Measurements from ENCODE around the gene SLC39A9.
"Not testable (repeated sequence)": the region's sequence is repeated elsewhere in the genome, so short reads cannot be mapped to it uniquely, and the experiment has no call there.

SLC39A9 gene

DNA sequence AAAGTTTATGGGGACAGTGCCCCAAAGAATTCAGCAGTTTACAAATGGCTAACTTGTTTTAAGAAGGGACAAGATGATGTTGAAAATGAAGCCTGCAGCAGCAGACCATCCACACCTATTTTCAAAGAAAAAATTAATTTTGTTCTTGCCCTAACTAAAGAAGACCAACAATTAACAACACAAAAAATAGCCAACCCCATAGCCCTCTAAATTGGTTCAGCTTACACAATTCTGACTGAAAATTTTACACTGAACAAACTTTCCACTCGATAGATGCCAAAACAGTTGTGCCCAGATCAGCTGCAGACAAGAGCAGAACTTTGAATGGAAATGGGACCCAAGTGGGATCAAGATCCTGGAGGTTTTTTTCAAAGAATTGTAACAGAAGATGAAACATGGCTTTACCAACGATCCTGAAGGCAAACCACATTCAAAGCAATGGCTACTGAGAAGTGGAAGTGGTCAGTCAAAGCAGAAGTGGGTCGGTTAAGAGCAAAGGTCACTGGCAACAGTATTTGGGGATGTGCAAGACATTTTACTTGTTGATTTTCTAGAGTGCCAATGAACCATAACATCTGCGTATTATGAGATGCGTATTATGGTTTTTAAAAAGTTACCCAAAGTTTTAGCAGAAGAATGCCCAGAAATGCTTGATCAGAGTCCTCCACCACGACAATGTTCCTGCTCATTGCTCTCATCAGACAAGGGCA, 30.0 kb downstream of the SLC39A9 start:
- DNase-seq = no peak

GRCh38 chr14:69429643-69430042, 31.2 kb downstream of the SLC39A9 start:
- DNase-seq = no peak

DNA sequence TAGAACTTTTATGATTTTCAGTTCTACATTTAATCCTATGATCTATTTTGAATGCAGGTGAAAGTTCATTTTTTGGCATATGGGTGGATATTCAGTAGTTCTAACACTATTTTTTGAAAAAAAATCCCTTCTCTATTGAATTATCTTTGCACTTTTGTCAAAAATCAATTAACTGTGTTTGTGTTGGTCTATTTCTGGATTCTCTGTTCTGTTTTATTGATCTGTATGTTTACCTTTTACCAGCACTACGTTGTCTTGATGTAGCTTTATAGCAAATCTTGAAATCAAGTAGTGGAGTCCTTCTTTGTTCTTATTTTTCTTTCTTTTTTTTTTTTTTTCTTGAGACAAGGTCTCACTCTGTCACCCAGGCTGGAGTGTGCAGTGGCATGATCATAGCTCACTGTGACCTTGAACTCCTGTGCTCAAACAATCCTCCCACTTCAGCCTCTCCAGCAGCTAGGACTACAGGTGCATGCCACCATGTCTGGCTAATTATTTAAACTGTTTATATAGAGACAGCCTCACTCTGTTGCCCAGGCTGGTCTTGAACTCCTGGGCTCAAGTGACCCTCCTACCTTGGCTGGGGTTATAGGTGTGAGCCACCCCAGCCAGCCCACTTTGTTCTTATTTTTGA, 31.9 kb downstream of the SLC39A9 start:
- no peak for DNase-seq

- DNase-seq = no peak
These were observed 33.9 kb downstream of the SLC39A9 start for GRCh38 chr14:69432364-69432763.

DNA sequence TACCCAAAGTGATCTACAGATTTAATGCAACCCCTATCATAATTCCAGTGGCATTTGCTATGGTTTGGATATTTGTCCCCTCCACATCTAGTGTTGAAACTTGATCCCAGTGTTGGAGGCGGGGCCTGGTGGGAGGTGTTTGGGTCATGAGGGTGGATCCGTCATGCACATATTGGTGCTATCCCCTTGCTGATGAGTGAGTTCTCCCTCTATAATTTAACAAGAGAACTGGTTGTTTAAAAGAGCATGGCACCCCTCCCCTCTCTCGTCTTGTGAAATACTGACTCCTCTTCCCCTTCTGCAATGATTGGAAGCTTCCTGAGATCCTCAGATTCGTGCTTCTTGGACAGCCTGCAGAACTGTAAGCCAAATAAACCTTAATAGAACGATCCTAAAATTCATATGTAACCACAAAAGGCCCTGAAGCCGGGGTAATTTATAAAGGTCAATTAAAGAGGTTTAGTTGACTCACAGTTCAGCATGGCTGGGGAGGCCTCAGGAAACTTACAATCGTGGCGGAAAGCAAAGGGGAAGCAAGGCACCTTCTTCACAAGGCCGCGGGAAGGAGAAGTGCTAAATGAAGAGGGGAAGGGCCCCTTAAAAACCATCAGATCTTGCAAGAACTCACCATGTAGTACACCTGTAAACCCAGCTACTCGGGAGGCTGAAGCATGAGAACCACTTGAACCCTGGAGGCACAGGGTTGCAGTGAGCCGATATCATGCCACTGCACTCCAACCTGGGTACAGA, 41.2 kb downstream of the SLC39A9 start:
- DNase-seq = no peak

DNA sequence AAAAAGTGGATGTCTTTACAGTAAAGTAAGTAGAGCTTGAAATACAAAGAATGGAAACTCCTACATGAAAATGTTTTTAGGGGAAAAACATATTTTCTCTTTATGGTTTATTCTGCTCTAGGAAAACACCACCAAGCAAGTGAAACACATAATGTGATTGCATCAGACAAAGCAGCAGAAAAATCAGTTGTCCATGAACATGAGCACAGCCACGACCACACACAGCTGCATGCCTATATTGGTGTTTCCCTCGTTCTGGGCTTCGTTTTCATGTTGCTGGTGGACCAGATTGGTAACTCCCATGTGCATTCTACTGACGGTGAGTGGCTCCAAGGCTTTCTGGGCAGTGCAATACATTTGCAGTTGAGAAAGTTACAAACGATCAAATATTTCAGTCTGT, 43.5 kb downstream of the SLC39A9 start:
- no peak for DNase-seq

- DNase-seq = no peak
These were observed 44.9 kb downstream of the SLC39A9 start for GRCh38 chr14:69443296-69443805.

GRCh38 chr14:69449216-69449615, 50.7 kb downstream of the SLC39A9 start:
- DNase-seq = no peak

GRCh38 chr14:69451941-69452340, 53.4 kb downstream of the SLC39A9 start:
- DNase-seq = no peak

- no peak for DNase-seq
These were observed 59.9 kb downstream of the SLC39A9 start for GRCh38 chr14:69458350-69458749.

- no peak for DNase-seq
These were observed 60.6 kb downstream of the SLC39A9 start for GRCh38 chr14:69459122-69459521.

DNA sequence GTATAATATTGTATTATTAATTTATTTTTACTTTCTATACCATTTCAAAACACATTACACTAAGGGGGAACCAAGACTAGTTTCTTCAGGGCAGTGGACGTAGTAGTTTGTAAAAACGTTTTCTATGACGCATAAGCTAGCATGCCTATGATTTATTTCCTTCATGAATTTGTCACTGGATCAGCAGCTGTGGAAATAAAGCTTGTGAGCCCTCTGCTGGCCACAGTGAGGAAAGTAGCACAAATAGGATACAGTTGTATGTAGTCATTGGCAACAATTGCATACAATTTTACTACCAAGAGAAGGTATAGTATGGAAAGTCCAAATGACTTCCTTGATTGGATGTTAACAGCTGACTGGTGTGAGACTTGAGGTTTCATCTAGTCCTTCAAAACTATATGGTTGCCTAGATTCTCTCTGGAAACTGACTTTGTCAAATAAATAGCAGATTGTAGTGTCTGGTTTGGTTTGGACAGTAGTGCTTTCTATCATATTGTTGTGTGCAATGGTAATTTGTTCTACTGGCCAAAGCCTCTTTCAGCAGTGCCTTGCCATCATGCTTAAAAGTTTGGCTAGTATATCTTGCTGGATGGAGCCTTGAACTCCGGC, 61.7 kb downstream of the SLC39A9 start:
- DNase-seq = peak; percentile 67

GRCh38 chr14:69464379-69464778, 65.9 kb downstream of the SLC39A9 start:
- no peak for DNase-seq

GRCh38 chr14:69464829-69465228, 66.3 kb downstream of the SLC39A9 start:
- no peak for DNase-seq

GRCh38 chr14:69468949-69469348, 70.5 kb downstream of the SLC39A9 start:
- DNase-seq = no peak

- DNase-seq = no peak
These were observed 72.9 kb downstream of the SLC39A9 start for GRCh38 chr14:69471436-69471835.

- no peak for DNase-seq
These were observed 73.4 kb downstream of the SLC39A9 start for GRCh38 chr14:69471916-69472315.

GRCh38 chr14:69473260-69473659, 74.8 kb downstream of the SLC39A9 start:
- no peak for DNase-seq

GRCh38 chr14:69473946-69474345, 75.5 kb downstream of the SLC39A9 start:
- DNase-seq = no peak

DNA sequence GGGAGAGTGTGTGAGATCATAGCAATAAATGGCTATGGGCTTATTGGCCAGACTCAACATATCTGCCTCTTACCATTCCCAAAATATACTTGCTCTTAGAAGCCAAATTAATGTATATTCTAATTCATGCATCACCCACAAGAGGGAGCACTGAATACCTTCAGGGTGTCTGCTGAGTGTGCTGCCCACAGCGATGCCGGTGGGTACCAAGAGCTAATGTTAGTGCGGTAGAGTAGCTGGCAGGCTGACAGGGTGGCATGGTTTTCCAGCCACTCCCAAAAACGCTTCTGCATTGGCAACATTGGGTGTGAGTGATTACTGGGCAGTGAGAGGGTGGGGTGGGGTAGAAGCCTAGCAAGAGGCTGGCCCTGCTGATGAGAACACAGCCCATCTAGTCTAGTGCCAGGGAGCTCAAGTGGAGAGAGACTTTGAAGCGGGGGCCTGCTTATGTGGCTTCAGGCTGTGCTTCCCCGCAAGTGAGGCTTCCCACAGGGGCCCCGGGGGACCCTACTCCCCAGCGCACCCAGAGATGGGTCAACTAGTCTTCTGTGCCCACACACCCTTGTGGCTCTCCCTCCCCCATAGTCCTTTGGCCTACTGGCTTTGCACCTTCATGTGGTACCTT, 76.8 kb downstream of the SLC39A9 start:
- DNase-seq = peak; percentile 51

DNA sequence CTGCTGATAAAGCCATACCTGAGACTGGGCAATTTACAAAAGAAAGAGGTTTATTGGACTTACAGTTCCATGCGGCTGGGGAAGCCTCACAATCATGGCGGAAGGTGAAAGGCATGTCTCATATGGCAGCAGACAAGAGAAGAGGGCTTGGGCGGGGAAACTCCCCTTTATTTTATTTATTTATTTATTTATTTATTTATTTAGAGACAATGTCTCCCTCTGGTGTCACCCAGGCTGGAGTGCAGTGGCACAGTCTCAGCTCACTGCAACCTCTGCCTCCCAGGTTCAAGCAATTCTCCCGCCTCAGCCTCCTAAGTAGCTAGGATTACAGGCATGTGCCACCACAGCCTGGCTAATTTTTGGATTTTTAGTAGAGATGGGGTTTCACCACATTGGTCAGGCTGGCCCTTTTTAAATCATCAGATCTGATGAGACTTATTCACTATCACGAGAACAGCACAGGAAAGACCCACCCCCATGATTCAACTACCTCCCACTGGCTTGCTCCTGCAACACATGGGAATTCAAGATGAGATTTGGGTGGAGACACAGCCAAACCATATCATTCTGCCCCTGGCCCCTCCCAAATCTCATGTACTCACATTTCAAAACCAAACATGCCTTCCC, 78.4 kb downstream of the SLC39A9 start:
- not testable (repeated sequence) for DNase-seq

DNA sequence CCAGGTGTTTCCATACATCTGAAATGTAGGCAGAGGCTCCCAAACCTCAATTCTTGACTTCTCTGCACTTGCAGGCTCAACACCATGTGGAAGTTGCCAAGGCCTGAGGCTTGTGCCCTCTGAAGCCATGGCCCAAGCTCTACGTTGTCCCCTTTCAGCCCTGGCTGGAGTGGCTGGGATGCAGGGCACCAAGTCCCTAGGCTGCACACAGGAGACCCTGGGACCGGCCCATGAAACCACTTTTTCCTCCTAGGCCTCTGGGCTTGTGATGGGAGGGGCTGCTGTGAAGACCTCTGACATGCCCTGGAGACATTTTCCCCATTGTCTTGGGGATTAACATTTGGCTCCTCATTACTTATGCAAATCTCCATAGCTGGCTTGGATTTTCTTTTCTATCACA, 79.6 kb downstream of the SLC39A9 start:
- DNase-seq = not testable (repeated sequence)

Measured in NCI-H1092 treated with DMSO at 0.1 percent for 48 hours (cell line).